ENCODE data around the gene CREBRF.
"Not testable (repeated sequence)": the region's sequence is repeated elsewhere in the genome, so short reads cannot be mapped to it uniquely, and the experiment has no call there.

CREBRF gene

DNA sequence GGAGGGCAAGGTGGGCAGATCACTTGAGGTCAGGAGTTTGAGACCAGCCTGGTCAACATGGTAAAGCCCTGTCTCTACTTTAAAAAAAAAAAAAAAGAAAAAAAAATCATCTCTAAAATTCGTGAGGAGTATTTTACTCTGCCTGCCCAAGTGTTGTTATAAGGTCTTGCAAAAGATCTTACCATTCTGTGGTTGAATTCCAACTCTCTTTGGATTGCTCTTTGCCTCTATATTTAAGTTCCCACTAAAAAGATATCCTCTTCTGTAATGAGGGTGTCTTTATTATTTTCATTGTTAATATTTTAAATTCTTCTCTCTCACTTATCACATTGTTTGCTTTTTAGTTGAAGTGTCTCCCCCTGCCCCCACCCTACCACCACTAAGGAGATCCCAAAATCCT lies 33.4 kb downstream of the CREBRF start:
- no peak for DNase-seq (ENCODE audit: low spot score)

DNA sequence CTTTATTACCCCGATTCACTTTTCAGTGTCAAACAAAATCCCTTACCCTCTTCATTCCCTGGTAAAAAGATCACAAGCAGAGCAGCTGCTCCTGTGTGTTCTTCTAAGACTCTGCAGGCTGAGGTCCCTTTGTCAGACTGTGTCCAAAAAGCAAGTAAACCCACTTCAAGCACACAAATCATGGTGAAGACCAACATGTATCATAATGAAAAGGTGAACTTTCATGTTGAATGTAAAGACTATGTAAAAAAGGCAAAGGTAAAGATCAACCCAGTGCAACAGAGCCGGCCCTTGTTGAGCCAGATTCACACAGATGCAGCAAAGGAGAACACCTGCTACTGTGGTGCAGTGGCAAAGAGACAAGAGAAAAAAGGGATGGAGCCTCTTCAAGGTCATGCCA lies 34.5 kb downstream of the CREBRF start:
- DNase-seq (ENCODE audit: low spot score): no peak

- DNase-seq (ENCODE audit: low spot score): no peak
These were observed 35.8 kb downstream of the CREBRF start for GRCh38 chr5:173091981-173092380.

DNA sequence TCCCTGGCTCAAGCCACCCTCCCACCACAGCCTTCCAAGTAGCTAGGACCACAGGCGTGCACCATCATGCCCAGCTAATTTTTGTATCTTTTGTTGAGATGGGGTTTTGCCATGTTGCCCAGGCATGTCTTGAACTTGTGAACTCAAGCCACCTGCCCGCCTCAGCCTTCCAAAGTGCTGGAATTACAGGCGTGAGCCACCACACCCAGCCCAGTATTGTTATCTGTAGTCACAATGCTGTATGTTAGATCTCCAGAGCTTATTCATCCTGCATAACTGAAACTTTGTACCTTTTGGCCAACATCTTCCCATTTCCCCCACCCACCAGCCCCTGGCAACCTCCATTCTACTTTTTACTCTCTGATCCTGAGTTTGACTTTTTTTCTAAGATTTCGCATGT lies 37.5 kb downstream of the CREBRF start:
- no peak for DNase-seq (ENCODE audit: low spot score)

DNA sequence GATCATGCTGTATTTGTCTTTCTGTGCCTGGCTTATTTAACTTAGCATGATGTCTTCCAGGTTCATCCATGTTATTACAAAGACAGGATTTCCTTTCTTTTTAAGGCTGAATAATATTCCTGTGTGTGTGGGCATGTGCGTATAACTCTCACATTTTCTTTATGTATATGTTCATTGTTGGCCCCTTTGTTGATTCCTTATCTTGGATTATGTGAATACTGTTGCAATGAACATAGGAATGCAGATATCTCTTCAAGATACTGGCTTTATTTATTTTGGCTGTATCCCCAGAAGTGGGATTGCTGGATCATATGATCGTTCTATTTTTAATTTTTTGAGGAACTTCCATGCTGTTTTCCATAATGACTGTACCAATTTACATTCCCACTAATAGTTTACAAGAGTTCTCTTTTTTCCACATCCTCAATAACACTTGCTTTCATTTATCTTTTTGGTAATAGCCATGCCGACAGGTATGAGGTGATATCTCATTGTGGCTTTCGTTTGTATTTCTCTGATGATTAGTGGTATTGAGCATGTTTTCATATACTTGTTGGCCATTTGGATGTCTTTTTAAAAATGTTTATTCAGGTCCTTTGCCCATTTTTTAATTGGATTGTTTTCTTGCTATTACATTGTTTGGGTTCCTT lies 38.0 kb downstream of the CREBRF start:
- DNase-seq (ENCODE audit: low spot score): no peak

GRCh38 chr5:173098787-173099186 lies 42.6 kb downstream of the CREBRF start:
- no peak for DNase-seq (ENCODE audit: low spot score)

- DNase-seq (ENCODE audit: low spot score): no peak
These were observed 43.3 kb downstream of the CREBRF start for GRCh38 chr5:173099461-173099860.

DNA sequence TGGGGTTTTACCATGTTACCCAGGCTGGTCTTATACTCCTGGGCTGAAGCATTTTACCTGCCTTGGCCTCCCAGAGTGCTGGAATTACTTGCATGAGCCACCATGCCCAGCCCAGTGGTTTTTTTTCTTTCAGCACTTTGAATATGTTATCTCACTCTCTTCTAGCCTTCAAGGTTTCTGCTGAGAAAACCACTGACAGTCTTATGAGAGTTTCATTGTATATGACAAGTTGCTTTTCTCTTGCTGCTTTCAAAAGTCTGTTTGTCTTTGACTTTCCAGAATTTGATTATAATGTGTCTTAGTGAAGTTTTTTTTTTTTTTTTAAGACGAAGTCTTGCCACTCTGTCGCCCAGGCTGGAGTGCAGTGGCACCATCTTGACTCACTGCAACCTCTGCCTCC lies 45.1 kb downstream of the CREBRF start:
- DNase-seq (ENCODE audit: low spot score): no peak

GRCh38 chr5:173103411-173103810 lies 47.3 kb downstream of the CREBRF start:
- DNase-seq (ENCODE audit: low spot score): no peak

GRCh38 chr5:173108914-173109313 lies 52.8 kb downstream of the CREBRF start:
- DNase-seq (ENCODE audit: low spot score): no peak

DNA sequence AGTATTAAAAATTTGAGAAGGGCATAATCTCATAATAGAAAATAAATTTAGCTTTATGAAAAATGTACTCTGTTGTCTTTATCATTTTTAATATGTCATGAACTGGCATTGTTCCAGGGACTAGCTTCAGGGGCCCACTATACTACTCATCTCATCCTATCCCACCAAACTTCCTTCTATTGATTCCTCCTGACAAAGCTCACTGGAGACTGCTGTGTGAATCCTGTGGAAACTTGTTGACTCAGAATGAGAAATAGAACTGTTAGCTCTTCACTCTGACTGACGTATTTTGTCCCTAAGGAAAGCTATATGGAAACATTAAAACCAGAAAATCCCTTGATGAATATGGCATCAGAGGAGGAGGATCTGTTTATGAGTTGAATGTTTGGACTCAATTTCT lies 58.4 kb downstream of the CREBRF start:
- no peak for DNase-seq (ENCODE audit: low spot score)

GRCh38 chr5:173119719-173120118 lies 63.6 kb downstream of the CREBRF start:
- DNase-seq (ENCODE audit: low spot score): no peak

- DNase-seq (ENCODE audit: low spot score): no peak
These were observed 67.3 kb downstream of the CREBRF start for GRCh38 chr5:173123416-173123815.

DNA sequence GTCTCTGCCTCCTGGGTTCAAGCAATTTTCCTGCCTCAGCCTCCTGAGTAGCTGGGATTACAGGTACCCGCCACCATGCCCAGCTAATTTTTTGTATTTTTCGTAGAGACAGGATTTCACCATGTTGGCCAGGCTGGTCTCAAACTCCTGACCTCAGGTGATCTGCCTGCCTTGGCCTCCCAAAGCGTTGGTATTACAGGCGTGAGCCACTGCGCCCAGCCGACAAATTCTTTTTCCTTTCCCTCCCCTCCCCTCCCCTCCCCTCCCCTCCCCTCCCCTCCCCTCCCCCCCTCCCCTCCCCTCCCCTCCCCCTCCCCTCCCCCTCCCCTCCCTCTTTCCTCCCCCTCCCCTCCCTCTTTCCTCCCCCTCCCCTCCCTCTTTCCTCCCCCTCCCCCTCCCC lies 76.0 kb downstream of the CREBRF start:
- not testable (repeated sequence) for DNase-seq (ENCODE audit: low spot score)

DNA sequence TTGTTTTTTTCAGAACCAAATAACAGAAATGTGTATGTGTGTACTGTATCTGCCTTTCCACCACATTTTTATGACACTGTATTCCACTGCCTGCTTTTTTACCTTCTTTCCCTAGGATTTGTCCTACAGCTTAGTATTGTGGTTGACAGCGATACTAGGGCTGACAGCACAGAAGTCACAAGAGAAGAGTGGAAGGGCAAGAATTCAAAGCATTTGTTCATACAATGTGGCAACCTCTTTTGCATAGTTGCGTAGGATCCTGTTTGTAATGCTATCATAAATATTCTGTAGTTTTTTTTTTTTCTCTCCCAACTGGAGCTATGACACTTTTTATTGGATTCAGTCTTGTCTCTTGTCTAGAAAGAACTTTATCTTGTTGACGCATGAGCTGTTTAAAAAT lies 82.6 kb downstream of the CREBRF start:
- no peak for DNase-seq (ENCODE audit: low spot score)

DNA sequence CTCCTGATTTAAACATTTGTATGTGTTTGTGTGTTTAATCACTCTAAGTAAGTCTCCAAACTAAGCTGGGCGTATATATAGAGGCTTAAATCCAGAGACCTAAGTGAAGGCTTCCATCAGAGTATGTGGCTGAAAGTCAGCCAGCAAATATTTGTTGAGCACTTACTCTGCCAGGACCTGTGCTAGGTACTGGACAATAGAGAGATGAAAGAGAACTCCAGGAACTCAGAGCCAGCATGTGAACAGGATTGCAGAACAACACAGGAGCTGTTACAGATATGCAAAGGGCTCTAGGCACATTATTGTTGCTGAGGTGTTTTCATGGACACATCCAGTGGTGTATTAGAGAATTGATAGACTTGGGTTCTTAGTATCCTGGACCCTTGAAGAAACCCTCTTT lies 83.5 kb downstream of the CREBRF start:
- DNase-seq (ENCODE audit: low spot score): no peak

GRCh38 chr5:173140769-173141168 lies 84.6 kb downstream of the CREBRF start:
- no peak for DNase-seq (ENCODE audit: low spot score)

- DNase-seq (ENCODE audit: low spot score): no peak
These were observed 87.4 kb downstream of the CREBRF start for GRCh38 chr5:173143567-173143966.

DNA sequence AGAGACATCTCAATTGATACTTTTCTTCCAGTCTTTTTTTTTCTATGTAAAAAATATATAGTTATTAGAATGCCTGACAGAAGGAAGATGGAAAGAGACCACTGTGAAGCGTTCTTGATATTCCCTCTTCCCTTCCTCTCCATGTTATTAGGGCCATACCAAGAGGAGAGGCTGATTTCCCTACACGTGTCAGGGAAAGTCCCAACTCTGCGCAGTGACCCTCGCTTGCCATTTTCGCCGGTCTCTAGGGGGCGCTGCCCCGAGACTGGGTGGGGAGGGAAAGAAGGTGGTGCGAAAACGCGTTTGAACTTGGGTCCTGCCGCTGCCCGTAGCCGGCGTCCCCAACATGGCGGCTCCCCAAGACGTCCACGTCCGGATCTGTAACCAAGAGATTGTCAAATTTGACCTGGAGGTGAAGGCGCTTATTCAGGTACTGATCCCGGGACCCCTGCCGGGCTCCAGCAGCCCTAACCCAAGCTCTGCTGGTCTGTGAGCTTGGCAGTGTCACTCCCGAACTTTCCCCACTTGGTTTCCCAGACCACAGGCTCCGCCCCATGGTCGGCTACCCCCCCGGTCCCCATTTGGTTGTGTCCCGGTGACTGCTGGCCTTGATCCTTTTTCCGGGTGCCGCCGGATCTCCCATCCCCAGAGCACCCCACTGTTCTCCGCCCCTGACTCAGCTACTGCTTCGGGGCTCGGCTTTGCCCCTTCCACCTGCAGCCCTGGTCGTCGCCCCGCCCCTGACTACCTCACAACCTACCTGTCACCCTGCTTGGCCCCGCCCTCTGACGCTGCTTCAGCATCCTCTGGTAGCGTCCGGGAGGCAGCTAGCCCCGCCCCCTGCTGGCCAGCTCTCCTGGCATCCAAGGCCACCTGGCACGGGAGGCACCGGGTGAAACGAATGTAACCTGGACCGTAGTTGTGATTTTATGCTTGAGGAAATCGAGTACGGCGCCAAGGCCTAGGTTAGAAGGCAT lies 88.3 kb downstream of the CREBRF start, which contains the start of gene BNIP1:
Gene BNIP1, plus strand, starts transcription at position 332 of the 977 bp plus-strand sequence. Its CDS starts 15 bp downstream, at position 347.
- peak; percentile 95 for DNase-seq (ENCODE audit: low spot score)

GRCh38 chr5:173148354-173148753 lies 92.2 kb downstream of the CREBRF start:
- DNase-seq (ENCODE audit: low spot score): no peak

DNA sequence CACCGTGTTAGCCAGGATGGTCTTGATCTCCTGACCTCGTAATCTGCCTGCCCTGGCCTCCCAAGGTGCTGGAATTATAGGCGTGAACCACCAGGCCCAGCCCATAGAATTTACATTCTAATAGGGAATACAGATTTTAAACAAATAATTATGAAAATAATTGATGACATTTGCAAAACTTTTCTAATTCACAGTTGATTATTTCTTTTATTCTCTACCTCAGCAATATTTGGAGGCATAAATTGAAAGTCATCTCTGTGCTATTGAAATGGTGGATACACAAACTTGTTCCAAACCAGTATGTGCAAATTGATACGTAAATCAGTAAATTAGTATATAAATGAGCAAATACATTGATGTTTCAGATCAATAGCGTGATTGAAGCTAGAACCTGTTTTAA lies 96.4 kb downstream of the CREBRF start:
- no peak for DNase-seq (ENCODE audit: low spot score)

GRCh38 chr5:173153842-173154241 lies 97.7 kb downstream of the CREBRF start:
- no peak for DNase-seq (ENCODE audit: low spot score)

- not testable (repeated sequence) for DNase-seq (ENCODE audit: low spot score)
These were observed 98.5 kb downstream of the CREBRF start for GRCh38 chr5:173154619-173155018.

Measured in ecto neural progenitor cell (in vitro differentiated cells).